ENCODE data around the gene LPO. TPM values are rescaled to one million over a fixed set of nuclear protein-coding genes. Genes with fewer than 3 reads are reported as not detected.

LPO gene
- total and polyA plus RNA-seq, 2 experiments from 2014 or later = not detected

DNA sequence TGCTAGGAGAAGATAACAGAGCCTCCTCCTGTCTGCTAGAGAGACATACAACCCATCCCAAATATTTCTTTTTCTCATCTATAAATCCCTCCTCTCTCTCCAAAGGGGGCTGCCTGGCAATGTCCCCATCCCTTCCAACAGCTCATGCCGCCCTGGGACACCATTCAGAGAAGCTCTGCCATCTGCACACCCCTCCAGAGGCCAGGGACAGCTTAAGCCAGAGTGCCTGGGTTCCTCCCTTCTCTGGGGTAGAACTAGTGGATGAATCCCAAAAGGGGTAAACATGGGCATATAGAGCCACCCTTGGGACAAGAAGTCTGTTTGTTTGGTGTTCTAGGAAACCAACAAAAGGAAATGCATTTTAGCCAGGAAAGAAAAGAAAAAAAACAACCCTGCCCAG lies 2.6 kb upstream of the LPO start:
- H3K36me3 ChIP-seq = no peaks in the 10 kb centered on the region
- peaks cover 73% of the 10 kb centered on the region for H3K27me3 ChIP-seq
- no peaks in the 10 kb centered on the region for H3K9me3 ChIP-seq (ENCODE audit: low read depth)
- H3K4me3 ChIP-seq = no peak overlapping the region
- TF ChIP-seq, protein P1, sequence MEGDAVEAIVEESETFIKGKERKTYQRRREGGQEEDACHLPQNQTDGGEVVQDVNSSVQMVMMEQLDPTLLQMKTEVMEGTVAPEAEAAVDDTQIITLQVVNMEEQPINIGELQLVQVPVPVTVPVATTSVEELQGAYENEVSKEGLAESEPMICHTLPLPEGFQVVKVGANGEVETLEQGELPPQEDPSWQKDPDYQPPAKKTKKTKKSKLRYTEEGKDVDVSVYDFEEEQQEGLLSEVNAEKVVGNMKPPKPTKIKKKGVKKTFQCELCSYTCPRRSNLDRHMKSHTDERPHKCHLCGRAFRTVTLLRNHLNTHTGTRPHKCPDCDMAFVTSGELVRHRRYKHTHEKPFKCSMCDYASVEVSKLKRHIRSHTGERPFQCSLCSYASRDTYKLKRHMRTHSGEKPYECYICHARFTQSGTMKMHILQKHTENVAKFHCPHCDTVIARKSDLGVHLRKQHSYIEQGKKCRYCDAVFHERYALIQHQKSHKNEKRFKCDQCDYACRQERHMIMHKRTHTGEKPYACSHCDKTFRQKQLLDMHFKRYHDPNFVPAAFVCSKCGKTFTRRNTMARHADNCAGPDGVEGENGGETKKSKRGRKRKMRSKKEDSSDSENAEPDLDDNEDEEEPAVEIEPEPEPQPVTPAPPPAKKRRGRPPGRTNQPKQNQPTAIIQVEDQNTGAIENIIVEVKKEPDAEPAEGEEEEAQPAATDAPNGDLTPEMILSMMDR (IDR thresholded peaks at IDR 0.05; ENCODE audit: low read depth, low read length) = no peak
- no peaks in the 10 kb centered on the region for H3K4me1 ChIP-seq (ENCODE audit: low read depth)
- no peak for DNase-seq (ENCODE audit: low read depth in 1 of 2, low spot score in 1 of 2)
- H3K27ac ChIP-seq = no peak overlapping the region

GRCh38 chr17:58236394-58236793 lies 2.0 kb upstream of the LPO start:
- DNase-seq (ENCODE audit: low read depth in 1 of 2, low spot score in 1 of 2) = no peak
- no peak overlapping the region for H3K4me3 ChIP-seq
- H3K27ac ChIP-seq = no peak overlapping the region
- H3K36me3 ChIP-seq = no peaks in the 10 kb centered on the region
- TF ChIP-seq, protein P1 (IDR thresholded peaks at IDR 0.05; ENCODE audit: low read depth, low read length) = no peak
- H3K9me3 ChIP-seq (ENCODE audit: low read depth) = no peaks in the 10 kb centered on the region
- peaks cover 78% of the 10 kb centered on the region for H3K27me3 ChIP-seq
- no peaks in the 10 kb centered on the region for H3K4me1 ChIP-seq (ENCODE audit: low read depth)

GRCh38 chr17:58239987-58240386 lies 1.6 kb downstream of the LPO start:
- H3K27me3 ChIP-seq = peaks cover 90% of the 10 kb centered on the region
- no peak for DNase-seq (ENCODE audit: low read depth in 1 of 2, low spot score in 1 of 2)
- no peaks in the 10 kb centered on the region for H3K9me3 ChIP-seq (ENCODE audit: low read depth)
- H3K4me3 ChIP-seq = no peak overlapping the region
- H3K36me3 ChIP-seq = no peaks in the 10 kb centered on the region
- no peak overlapping the region for H3K27ac ChIP-seq
- TF ChIP-seq, protein P1 (IDR thresholded peaks at IDR 0.05; ENCODE audit: low read depth, low read length) = no peak
- H3K4me1 ChIP-seq (ENCODE audit: low read depth) = no peaks in the 10 kb centered on the region

DNA sequence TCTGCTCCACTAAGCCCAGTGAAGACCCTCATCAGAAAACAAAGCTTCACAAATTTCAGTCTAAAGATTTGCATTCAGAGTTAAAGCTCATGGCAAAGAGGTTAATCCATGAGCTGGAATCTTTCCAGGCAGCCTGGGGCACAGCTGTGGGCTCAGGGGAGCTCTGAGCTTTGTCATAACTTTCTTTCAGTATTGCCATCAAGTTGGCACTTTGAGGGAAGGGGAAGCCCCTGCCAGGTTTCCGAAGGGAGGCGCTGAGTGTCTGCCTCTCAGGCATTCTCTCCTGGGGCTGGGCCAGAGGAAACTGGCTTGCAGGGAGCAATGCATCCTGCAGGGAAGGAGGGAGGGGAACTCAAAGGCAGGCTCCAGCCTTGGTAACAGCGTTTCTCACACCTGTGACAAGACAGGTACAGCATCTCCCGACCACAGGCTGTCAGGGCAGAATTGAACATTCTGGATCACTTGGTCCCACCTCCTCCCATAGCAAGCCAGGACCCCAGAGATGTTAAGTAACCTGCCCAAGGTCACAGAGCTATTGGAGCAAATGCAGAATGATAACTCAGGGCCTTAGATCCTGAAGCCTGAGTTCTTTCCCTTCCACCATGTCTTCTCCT lies 3.9 kb downstream of the LPO start:
- Histone ChIP-seq H3K4me3 (no peak overlapping the region), H3K27me3 (peaks cover 90% of the 10 kb centered on the region), H3K27ac (no peak overlapping the region), H3K9me3 (ENCODE audit: low read depth) (no peaks in the 10 kb centered on the region), H3K4me1 (ENCODE audit: low read depth) (no peaks in the 10 kb centered on the region), H3K36me3 (no peaks in the 10 kb centered on the region)
- no peak for DNase-seq (ENCODE audit: low read depth in 1 of 2, low spot score in 1 of 2)
- TF ChIP-seq, protein P1 (IDR thresholded peaks at IDR 0.05; ENCODE audit: low read depth, low read length) = no peak

- H3K4me1 ChIP-seq (ENCODE audit: low read depth) = no peaks in the 10 kb centered on the region
- H3K9me3 ChIP-seq (ENCODE audit: low read depth) = no peaks in the 10 kb centered on the region
- DNase-seq (ENCODE audit: low read depth in 1 of 2, low spot score in 1 of 2) = no peak
- H3K27ac ChIP-seq = no peak overlapping the region
- no peaks in the 10 kb centered on the region for H3K36me3 ChIP-seq
- H3K27me3 ChIP-seq = peaks cover 89% of the 10 kb centered on the region
- no peak overlapping the region for H3K4me3 ChIP-seq
- TF ChIP-seq, protein P1 (IDR thresholded peaks at IDR 0.05; ENCODE audit: low read depth, low read length) = no peak
Observed at GRCh38 chr17:58244963-58245362, 6.6 kb downstream of the LPO start.

All from cardiac muscle cell (in vitro differentiated cells and primary cell).